GM21529 (cell line): ENCODE data around the gene FMO2.

Experiments used
- ATAC-seq: cut with Tn5 transposase; IDR thresholded peaks from one replicate; pipeline ENCODE4 v1.9.1; 2021; ENCODE audit not compliant: unreplicated experiment

Gene FMO2

DNA sequence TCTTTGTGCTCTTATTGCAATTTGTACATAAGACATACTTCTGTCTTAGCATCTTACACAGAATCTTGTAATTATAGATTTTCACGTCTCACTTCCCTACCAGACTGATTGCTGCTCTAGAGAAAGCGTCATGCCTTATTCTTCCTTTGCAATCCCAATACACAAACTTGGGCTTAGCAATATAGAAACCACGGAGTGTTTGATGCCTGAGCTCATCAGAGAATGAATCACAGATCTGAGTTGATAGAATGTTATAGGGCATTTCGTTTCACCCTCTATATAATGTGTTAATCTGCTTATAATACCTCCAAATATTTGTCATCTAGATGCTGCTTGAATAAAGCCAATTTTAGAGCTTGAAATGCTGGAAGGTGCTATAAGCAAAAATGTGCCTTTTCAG lies 69.8 kb downstream of the FMO2 start:
- ATAC-seq, result no peak

DNA sequence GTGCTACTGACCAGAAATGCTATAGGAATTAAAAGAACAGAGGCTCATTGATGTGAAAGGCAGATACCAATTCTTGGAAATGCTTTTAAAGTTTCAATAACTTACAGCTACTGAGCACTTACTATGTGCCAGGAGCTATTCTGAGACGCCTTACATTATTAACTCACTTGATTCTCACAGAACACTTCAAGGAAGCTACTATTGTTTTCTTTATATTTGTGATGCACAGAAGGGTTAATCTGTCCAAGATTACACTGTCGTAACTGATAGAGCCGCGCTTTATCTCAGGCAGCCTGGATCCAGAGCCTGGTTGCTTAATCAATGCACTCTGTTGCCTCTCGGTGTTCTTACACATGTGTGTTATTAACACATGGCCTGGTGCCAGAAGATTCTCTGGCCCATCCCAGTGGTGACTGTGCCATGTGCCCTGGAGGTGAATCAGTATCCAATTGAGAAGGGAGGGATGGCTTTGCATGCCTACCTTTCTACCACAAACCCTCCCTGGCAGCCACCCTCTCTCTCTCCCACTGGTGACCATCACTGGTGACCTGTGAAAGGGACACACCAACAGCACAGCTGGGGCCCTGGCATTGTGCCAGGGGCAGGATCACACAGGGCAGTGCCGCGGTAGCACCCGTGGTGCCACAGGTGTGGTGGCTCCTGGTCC lies 72.0 kb downstream of the FMO2 start:
- no peak for ATAC-seq

- no peak for ATAC-seq
These were observed 72.5 kb downstream of the FMO2 start for GRCh38 chr1:171257607-171258076.

- ATAC-seq, result no peak
These were observed 73.3 kb downstream of the FMO2 start for GRCh38 chr1:171258429-171258828.

GRCh38 chr1:171258943-171259342 lies 73.8 kb downstream of the FMO2 start:
- no peak for ATAC-seq
